IMR-90 (cell line): ENCODE data around the gene SLC6A6. TPM values are rescaled to one million over a fixed set of nuclear protein-coding genes. Genes with fewer than 3 reads are reported as not detected.

ENCODE experiments used
- ATAC-seq: fragments of 200-7000 bp; cut with Tn5 transposase; 2 replicates; pipeline ENCODE4 v1.9.1; 2020; ENCODE audit warnings: low read depth, mild to moderate bottlenecking, moderate library complexity
- BruUV-seq: library from RNA; stranded (reverse); fragments of 400-500 nt; replicated peaks from 2 replicates; lab custom pipeline; 2021; lab: Mats Ljungman, UMichigan
- CTCF ChIA-PET: fragments of 300-600 bp; formaldehyde crosslinking; extraction: SDS; loops from one replicate; lab custom pipeline; 2021; ENCODE audit warnings: antibody characterized with exemption; lab: Yijun Ruan, JAX
- POLR2A ChIA-PET: fragments of 300-600 bp; sonication (Branson Sonifier 250); formaldehyde crosslinking; loops from one replicate; lab custom pipeline; 2022; ENCODE audit warnings: antibody characterized with exemption; ENCODE audit not compliant: unreplicated experiment; lab: Charles Lee
- DNase-seq: peaks from one replicate; pipeline ENCODE4 v3.0.0; 2013
- H2AFZ ChIP-seq: replicated peaks from 2 replicates; pipeline ENCODE3; 2013; ENCODE audit warnings: low read length, mild to moderate bottlenecking; ENCODE audit not compliant: poor library complexity
- H2AK5ac ChIP-seq: 2 replicates; pipeline ENCODE4 v1.6.1; 2013; ENCODE audit warnings: low read depth, low read length, inconsistent platforms
- H2AK9ac ChIP-seq: replicated peaks from 2 replicates; pipeline ENCODE3; 2013; ENCODE audit warnings: mild to moderate bottlenecking, low read depth, low read length, moderate library complexity; ENCODE audit not compliant: poor library complexity
- H2BK120ac ChIP-seq: 2 replicates; pipeline ENCODE4 v1.6.1; 2013; ENCODE audit warnings: low read depth, low read length, inconsistent platforms
- H2BK15ac ChIP-seq: 3 replicates; pipeline ENCODE4 v1.6.1; 2013; ENCODE audit warnings: low read depth, low read length, inconsistent platforms
- H2BK20ac ChIP-seq: 2 replicates; pipeline ENCODE4 v1.6.1; 2013; ENCODE audit warnings: low read depth, mild to moderate bottlenecking, inconsistent platforms, low read length, moderate library complexity
- H2BK5ac ChIP-seq: 2 replicates; pipeline ENCODE4 v1.6.1; 2013; ENCODE audit warnings: mild to moderate bottlenecking, low read depth, low read length, inconsistent platforms; ENCODE audit not compliant: poor library complexity, severe bottlenecking
- H3K14ac ChIP-seq: replicated peaks from 2 replicates; pipeline ENCODE4 v1.6.1; 2013; ENCODE audit warnings: low read depth, low read length, inconsistent platforms
- H3K18ac ChIP-seq: 2 replicates; pipeline ENCODE4 v1.6.1; 2013; ENCODE audit warnings: low read depth, low read length, control low read depth
- H3K23ac ChIP-seq: 2 replicates; pipeline ENCODE4 v1.6.1; 2013; ENCODE audit warnings: low read depth, low read length, inconsistent platforms
- H3K27ac ChIP-seq: 2 replicates; pipeline ENCODE4 v1.5.1; 2013; ENCODE audit warnings: mild to moderate bottlenecking, control low read depth, low read length; ENCODE audit not compliant: insufficient read depth
- H3K27me3 ChIP-seq: 2 replicates; pipeline ENCODE4 v1.6.1; 2013; ENCODE audit warnings: low read length; ENCODE audit not compliant: control insufficient read depth, insufficient read depth
- H3K36me3 ChIP-seq: 2 replicates; pipeline ENCODE4 v1.6.1; 2013; ENCODE audit warnings: low read length, mixed read lengths; ENCODE audit not compliant: control insufficient read depth, insufficient read depth
- H3K4ac ChIP-seq: 2 replicates; pipeline ENCODE4 v1.6.1; 2013; ENCODE audit warnings: low read depth, low read length, inconsistent platforms
- H3K4me1 ChIP-seq: 2 replicates; pipeline ENCODE4 v1.6.1; 2013; ENCODE audit warnings: low read length, mixed read lengths; ENCODE audit not compliant: control insufficient read depth, insufficient read depth
- H3K4me2 ChIP-seq: 2 replicates; pipeline ENCODE4 v1.6.1; 2013; ENCODE audit warnings: low read depth, mild to moderate bottlenecking, control low read depth, low read length, moderate library complexity
- H3K4me3 ChIP-seq: 2 replicates; pipeline ENCODE4 v1.5.1; 2013; ENCODE audit warnings: low read depth, mild to moderate bottlenecking, control low read depth, low read length, moderate library complexity; ENCODE audit not compliant: insufficient read depth
- H3K56ac ChIP-seq: 2 replicates; pipeline ENCODE4 v1.6.1; 2013; ENCODE audit warnings: low read length, inconsistent platforms; ENCODE audit not compliant: insufficient read depth; ENCODE audit errors: extremely low read depth
- H3K79me1 ChIP-seq, 2 experiments: 2 replicates each; pipeline ENCODE4 v1.6.1; 2013; ENCODE audit warnings: low read length in 2 of 2, inconsistent platforms in 1 of 2, low read depth in 1 of 2
- H3K9ac ChIP-seq: 2 replicates; pipeline ENCODE4 v1.6.1; 2013; ENCODE audit warnings: low read depth, low read length, control low read depth
- H3K9me1 ChIP-seq: 2 replicates; pipeline ENCODE4 v1.6.1; 2013; ENCODE audit warnings: low read length, inconsistent platforms; ENCODE audit not compliant: insufficient read depth
- H3K9me3 ChIP-seq: 2 replicates; pipeline ENCODE4 v1.6.1; 2013; ENCODE audit warnings: low read length; ENCODE audit not compliant: control insufficient read depth, insufficient read depth
- H4K20me1 ChIP-seq: 2 replicates; pipeline ENCODE4 v1.6.1; 2013; ENCODE audit warnings: low read length, inconsistent platforms; ENCODE audit not compliant: insufficient read depth
- H4K5ac ChIP-seq: 2 replicates; pipeline ENCODE4 v1.6.1; 2013; ENCODE audit warnings: mild to moderate bottlenecking, low read depth, low read length, control low read depth
- H4K8ac ChIP-seq, 2 experiments: 2 replicates each; pipeline ENCODE4 v1.6.1; 2013; ENCODE audit warnings: low read depth in 2 of 2, low read length in 2 of 2, control low read depth in 1 of 2, inconsistent platforms in 1 of 2
- H4K91ac ChIP-seq: 2 replicates; pipeline ENCODE4 v1.6.1; 2013; ENCODE audit warnings: low read depth, low read length, inconsistent platforms; ENCODE audit not compliant: insufficient read depth
- BHLHE40 ChIP-seq: fragments of 150-350 bp; IDR thresholded peaks from 2 replicates; pipeline ENCODE4 v1.6.1; 2016; ENCODE audit warnings: mild to moderate bottlenecking, low read depth, low read length
- CEBPB ChIP-seq: IDR thresholded peaks from 2 replicates; pipeline ENCODE4 v1.6.1; 2012; ENCODE audit warnings: low read depth, low read length, improper control_type of control experiment
- FOS ChIP-seq: fragments of 150-350 bp; IDR thresholded peaks from 2 replicates; pipeline ENCODE4 v1.6.1; 2016; ENCODE audit warnings: low read depth, low read length
- MAZ ChIP-seq: IDR thresholded peaks from 2 replicates; pipeline ENCODE4 v1.6.1; 2012; ENCODE audit warnings: low read depth, mild to moderate bottlenecking, low read length, improper control_type of control experiment, moderate library complexity, borderline replicate concordance
- MXI1 ChIP-seq: IDR thresholded peaks from 2 replicates; pipeline ENCODE4 v1.6.1; 2012; ENCODE audit warnings: low read depth, mild to moderate bottlenecking, low read length, moderate library complexity, borderline replicate concordance
- NFE2L2 ChIP-seq: fragments of 150-350 bp; IDR thresholded peaks from 2 replicates; pipeline ENCODE4 v1.6.1; 2016; ENCODE audit warnings: low read depth, mild to moderate bottlenecking, low read length
- RCOR1 ChIP-seq: IDR thresholded peaks from 2 replicates; pipeline ENCODE4 v1.6.1; 2012; ENCODE audit warnings: mild to moderate bottlenecking, low read length, improper control_type of control experiment; ENCODE audit not compliant: insufficient replicate concordance
- SMC3 ChIP-seq: fragments of 150-350 bp; IDR thresholded peaks from 2 replicates; pipeline ENCODE4 v1.6.1; 2016; ENCODE audit warnings: low read depth, mild to moderate bottlenecking, antibody characterized with exemption, low read length, moderate library complexity
- USF2 ChIP-seq: fragments of 150-350 bp; IDR thresholded peaks from 2 replicates; pipeline ENCODE4 v1.6.1; 2017; ENCODE audit warnings: mild to moderate bottlenecking, antibody characterized with exemption, low read length, low read depth
- WGBS, 2 experiments: methylation state at CpG; one replicate each; pipeline versions ENCODE4 v1.1.5 to v1.1.7; 2013; ENCODE audit warnings: missing lambda C conversion rate in 2 of 2; ENCODE audit not compliant: insufficient read length in 1 of 2; ENCODE audit errors: extremely low coverage in 2 of 2; 5-methylcytosine and 5-hydroxymethylcytosine counted together
- dilution Hi-C: fragments of 300-500 bp; cut with HindIII; formaldehyde crosslinking; loops from one replicate; pipeline ENCODE4 v1.14.3; 2018; ENCODE audit warnings: low sequenced_read_pairs; ENCODE audit not compliant: unreplicated experiment
- in situ Hi-C: fragments of 300-500 bp; cut with MboI; formaldehyde crosslinking; loops from 3 replicates; pipeline ENCODE4 v1.14.3; 2019; ENCODE audit warnings: low sequenced_read_pairs, inconsistent platforms, mixed read lengths
- intact Hi-C: fragments of 100-400 bp; cut with micrococcal nuclease; formaldehyde crosslinking; loops from 2 replicates; pipeline ENCODE4 v1.10.0; 2022
- polyA plus RNA-seq, 3 experiments: library from polyadenylated mRNA; depleted of rRNA; stranded (reverse); fragments of >200 nt; gene quantifications; 2 replicates each; pipeline ENCODE4 v1.2.3, GENCODE V29; 2012; ENCODE audit warnings: low replicate concordance in 1 of 3
- total RNA-seq: library from RNA; depleted of rRNA; stranded (reverse); fragments of >200 nt; gene quantifications from 2 replicates; pipeline ENCODE4 v1.2.3, GENCODE V29; 2012
- TF ChIP-seq, protein P1 (sequence below): conservative IDR thresholded peaks from 2 replicates; pipeline ENCODE4 v1.5.1; 2012; ENCODE audit warnings: mild to moderate bottlenecking, low read depth, low read length, improper control_type of control experiment

Gene SLC6A6
- total and polyA plus RNA-seq, 2 of the 4 experiments (the other 2 are of a cell fraction): 29.9 to 39.4 TPM

DNA sequence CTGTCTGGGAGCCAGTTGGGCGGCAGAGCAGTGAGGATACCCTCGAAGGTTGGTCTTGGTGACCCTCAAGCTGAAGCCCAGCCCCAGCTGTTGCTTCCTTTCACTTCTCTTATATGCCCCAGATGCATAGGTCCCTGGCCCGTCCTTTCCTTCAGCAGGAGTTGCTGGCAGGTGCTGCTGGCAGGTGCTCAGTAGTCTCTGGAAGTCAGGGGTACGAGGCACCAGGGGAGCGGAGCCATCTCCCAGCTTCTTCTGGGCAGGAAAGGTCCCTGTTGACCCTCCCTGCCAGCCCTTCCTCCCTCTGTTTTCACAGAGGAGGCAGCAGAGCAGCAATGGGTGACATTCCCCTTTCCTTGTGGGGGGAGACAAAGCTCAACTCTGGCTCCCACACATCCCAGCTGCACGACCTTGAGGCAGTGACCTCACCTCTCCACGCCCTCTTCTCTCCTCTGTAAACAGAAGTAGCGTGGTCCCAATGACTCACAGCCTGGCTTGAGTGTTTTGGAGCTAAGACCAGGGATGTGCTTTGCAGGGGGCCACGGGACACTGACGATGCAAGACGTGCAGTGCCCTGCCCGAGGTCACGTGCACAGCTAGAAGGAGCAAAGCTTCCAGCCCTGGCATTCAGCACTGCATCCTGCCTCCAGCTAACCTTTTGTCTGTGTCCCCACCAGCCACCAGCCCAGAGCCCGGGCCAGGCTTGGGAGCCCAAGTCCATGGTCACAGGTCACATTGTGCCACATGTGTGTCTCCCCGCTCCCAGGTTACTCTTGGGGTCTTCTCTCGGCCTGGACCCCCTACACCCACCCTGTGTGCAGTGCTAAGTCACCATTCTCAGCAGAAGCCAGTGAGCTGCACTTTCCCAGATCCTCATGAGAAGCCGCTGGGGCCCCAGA is 49.7 kb downstream of the SLC6A6 start:
- no TSS peak for BruUV-seq
- Histone ChIP-seq H3K36me3 (peaks cover 48% of the 10 kb centered on the region), H2AK9ac (peak overlapping the region; percentile 93), H3K4ac (peak overlapping the region; percentile 87), H3K4me3 (no peak overlapping the region), H3K27ac (peak overlapping the region; percentile 87), H2AK5ac (peak overlapping the region; percentile 86), H3K4me1 (peaks cover 22% of the 10 kb centered on the region), H3K9ac (peak overlapping the region; percentile 27), H3K9me3 (no peaks in the 10 kb centered on the region), H4K20me1 (peaks cover 4% of the 10 kb centered on the region; the same call in 1 of the 2 replicates), H3K18ac (peak overlapping the region; percentile 55), H2BK120ac (peak overlapping the region; percentile 86), H4K5ac (peak overlapping the region; percentile 37), H3K23ac (peak overlapping the region; percentile 73), H2BK5ac (peak overlapping the region; percentile 95), H4K8ac (peak overlapping the region; percentile 28 to 81; a peak in 3 of 4 replicates), H3K14ac (peak overlapping the region; percentile 83), H3K56ac (peak overlapping the region; percentile 48; the same call in 1 of the 2 replicates), H2BK15ac (peak overlapping the region; percentile 66; the same call in 1 of the 3 replicates), H3K79me1 (peaks cover 5 to 30% of the 10 kb centered on the region in 2 experiments; a peak in 3 of 4 replicates), H3K9me1 (peaks cover 28% of the 10 kb centered on the region), H2AFZ (peak overlapping the region; percentile 36), H3K4me2 (peak overlapping the region; percentile 37; the same call in 1 of the 2 replicates), H4K91ac (peak overlapping the region; percentile 92), H3K27me3 (no peaks in the 10 kb centered on the region), H2BK20ac (peak overlapping the region; percentile 66)
- TF ChIP-seq, protein P1, sequence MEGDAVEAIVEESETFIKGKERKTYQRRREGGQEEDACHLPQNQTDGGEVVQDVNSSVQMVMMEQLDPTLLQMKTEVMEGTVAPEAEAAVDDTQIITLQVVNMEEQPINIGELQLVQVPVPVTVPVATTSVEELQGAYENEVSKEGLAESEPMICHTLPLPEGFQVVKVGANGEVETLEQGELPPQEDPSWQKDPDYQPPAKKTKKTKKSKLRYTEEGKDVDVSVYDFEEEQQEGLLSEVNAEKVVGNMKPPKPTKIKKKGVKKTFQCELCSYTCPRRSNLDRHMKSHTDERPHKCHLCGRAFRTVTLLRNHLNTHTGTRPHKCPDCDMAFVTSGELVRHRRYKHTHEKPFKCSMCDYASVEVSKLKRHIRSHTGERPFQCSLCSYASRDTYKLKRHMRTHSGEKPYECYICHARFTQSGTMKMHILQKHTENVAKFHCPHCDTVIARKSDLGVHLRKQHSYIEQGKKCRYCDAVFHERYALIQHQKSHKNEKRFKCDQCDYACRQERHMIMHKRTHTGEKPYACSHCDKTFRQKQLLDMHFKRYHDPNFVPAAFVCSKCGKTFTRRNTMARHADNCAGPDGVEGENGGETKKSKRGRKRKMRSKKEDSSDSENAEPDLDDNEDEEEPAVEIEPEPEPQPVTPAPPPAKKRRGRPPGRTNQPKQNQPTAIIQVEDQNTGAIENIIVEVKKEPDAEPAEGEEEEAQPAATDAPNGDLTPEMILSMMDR: no peak
- TF ChIP-seq FOS (peak; percentile 90), NFE2L2 (0 out of 2 replicates have a peak, but pooled peaks have one; percentile 51), MAZ (peak; percentile 52; the same call in 1 of the 2 replicates), CEBPB (peak; percentile 49; the same call in 1 of the 2 replicates), USF2 (peak; percentile 96), RCOR1 (peak; percentile 78), MXI1 (peak; percentile 82), BHLHE40 (peak; percentile 98), SMC3 (no peak)
- intact Hi-C loops (loop anchor here (2.0 kb wide), 1 partner anchor 49 kb away; the partner anchor contains the start of gene SLC6A6), dilution Hi-C loops (no loop called here), in situ Hi-C loops (no loop called here)
- ATAC-seq (peak; percentile 67), DNase-seq (peak; percentile 98)
- WGBS, 2 experiments: 100% methylated on average over 1 of the region's 17 CpGs; no CpG with 5 or more reads in 1 of the 2 experiments
- ChIA-PET CTCF (interaction anchor here (0.8 to 2.0 kb wide), 4 partner anchors 10 to 249 kb away, joined by 3 to 6 read pairs (median 4); no protein-coding TSS in a partner anchor), POLR2A (interaction anchor here (0.6 kb wide), 1 partner anchor 241 kb away, joined by 13 read pairs; no protein-coding TSS in a partner anchor)
